GM23338 (cell line): ENCODE results near the gene ATP1A3. TPM values are rescaled to one million over a fixed set of nuclear protein-coding genes. Genes with fewer than 3 reads are reported as not detected.

Experiments
- ATAC-seq: fragments of 200-7000 bp; cut with Tn5 transposase; 3 replicates; pipeline ENCODE4 v1.9.1; 2020
- DNase-seq: peaks from one replicate; pipeline ENCODE4 v3.0.0-alpha.2; 2015; ENCODE audit warnings: low spot score
- H2AFZ ChIP-seq: fragments of 200-600 bp; sonication (generic); 2 replicates; pipeline ENCODE4 v1.8.0; 2016; ENCODE audit warnings: antibody characterized with exemption, mild to moderate bottlenecking, moderate library complexity
- H3F3A ChIP-seq: fragments of 200-600 bp; sonication (generic); replicated peaks from 2 replicates; pipeline ENCODE4 v1.8.0; 2017; ENCODE audit warnings: antibody characterized with exemption, mixed run types, low read depth
- H3K27ac ChIP-seq: fragments of 200-600 bp; sonication (generic); 2 replicates; pipeline ENCODE4 v1.6.1; 2016; ENCODE audit warnings: low read depth
- H3K27me3 ChIP-seq: fragments of 200-600 bp; sonication (generic); 2 replicates; pipeline ENCODE4 v1.8.0; 2016; ENCODE audit warnings: mild to moderate bottlenecking, mixed run types, moderate library complexity; ENCODE audit not compliant: insufficient read depth
- H3K36me3 ChIP-seq: fragments of 200-600 bp; sonication (generic); 2 replicates; pipeline ENCODE4 v1.8.0; 2016; ENCODE audit warnings: mild to moderate bottlenecking; ENCODE audit not compliant: insufficient read depth
- H3K4me1 ChIP-seq: fragments of 200-600 bp; sonication (generic); 2 replicates; pipeline ENCODE4 v1.8.0; 2016; ENCODE audit warnings: mild to moderate bottlenecking, moderate library complexity; ENCODE audit not compliant: insufficient read depth
- H3K4me2 ChIP-seq: fragments of 200-600 bp; sonication (generic); 2 replicates; pipeline ENCODE4 v1.7.1; 2017; ENCODE audit warnings: mixed run types
- H3K4me3 ChIP-seq: fragments of 200-600 bp; sonication (generic); 2 replicates; pipeline ENCODE4 v1.6.1; 2016; ENCODE audit warnings: mixed run types
- H3K79me2 ChIP-seq: fragments of 200-600 bp; sonication (generic); replicated peaks from 2 replicates; pipeline ENCODE4 v1.8.0; 2017; ENCODE audit warnings: mild to moderate bottlenecking; ENCODE audit not compliant: insufficient read depth
- H3K9me2 ChIP-seq: fragments of 200-600 bp; sonication (generic); 2 replicates; pipeline ENCODE4 v1.8.0; 2017; ENCODE audit not compliant: insufficient read depth
- H4K20me1 ChIP-seq: fragments of 200-600 bp; sonication (generic); replicated peaks from 2 replicates; pipeline ENCODE4 v1.8.0; 2017; ENCODE audit warnings: mild to moderate bottlenecking; ENCODE audit not compliant: insufficient read depth
- H3K27ac Mint-ChIP-seq: 2 replicates; pipeline ENCODE4 v1.8.0; 2020; ENCODE audit warnings: inconsistent platforms, mild to moderate bottlenecking, moderate library complexity, mixed read lengths
- H3K27me3 Mint-ChIP-seq: 3 replicates; pipeline ENCODE4 v1.8.0; 2022; ENCODE audit warnings: low read depth, mild to moderate bottlenecking, moderate library complexity, mixed read lengths, inconsistent platforms; ENCODE audit not compliant: insufficient read depth, poor library complexity
- H3K36me3 Mint-ChIP-seq: 3 replicates; pipeline ENCODE4 v1.8.0; 2021; ENCODE audit warnings: low read depth, mild to moderate bottlenecking, inconsistent platforms, moderate library complexity, mixed read lengths
- H3K4me1 Mint-ChIP-seq: 3 replicates; pipeline ENCODE4 v1.8.0; 2020; ENCODE audit warnings: mild to moderate bottlenecking, inconsistent platforms, mixed read lengths
- H3K4me3 Mint-ChIP-seq: 3 replicates; pipeline ENCODE4 v1.8.0; 2021; ENCODE audit warnings: moderate library complexity, mild to moderate bottlenecking, inconsistent platforms, mixed read lengths
- H3K9me3 Mint-ChIP-seq: 3 replicates; pipeline ENCODE4 v1.8.0; 2020; ENCODE audit warnings: moderate library complexity, mild to moderate bottlenecking, inconsistent platforms, mixed read lengths
- CREB1 ChIP-seq: fragments of 250-450 bp; sonication (Bioruptor Pico); IDR thresholded peaks from 2 replicates; pipeline ENCODE4 v1.5.0; 2020; ENCODE audit warnings: low read depth, mild to moderate bottlenecking, moderate library complexity
- CTCF ChIP-seq, 2 experiments: fragments of 200-600 bp in 1 of 2; sonication (generic) in 1 of 2; conservative IDR thresholded peaks; 2 replicates each; pipeline versions ENCODE4 v1.5.1 to v1.6.1; 2016 to 2017; ENCODE audit warnings: antibody characterized with exemption in 2 of 2, low read depth in 2 of 2, mild to moderate bottlenecking in 2 of 2, moderate library complexity in 1 of 2
- EZH2phosphoT487 ChIP-seq: fragments of 200-600 bp; sonication (generic); IDR thresholded peaks from one replicate; pipeline ENCODE4 v1.8.1; 2018; ENCODE audit warnings: antibody characterized with exemption; ENCODE audit not compliant: unreplicated experiment
- JUNB ChIP-seq: IDR thresholded peaks from one replicate; pipeline ENCODE4 v1.6.1; 2016; ENCODE audit warnings: antibody characterized with exemption; ENCODE audit not compliant: unreplicated experiment
- POLR2AphosphoS5 ChIP-seq: IDR thresholded peaks from 2 replicates; pipeline ENCODE4 v1.6.1; 2016; ENCODE audit warnings: antibody characterized with exemption, low read depth
- polyA plus RNA-seq: library from polyadenylated mRNA; unstranded; fragments of >200 nt; fragmentation: Nextera tagmentation; extraction: Ambion mirVana; gene quantifications from 2 replicates; pipeline ENCODE4 v1.2.1, GENCODE V29; 2016
- total RNA-seq: library from RNA; depleted of rRNA; stranded (reverse); fragments of >200 nt; shearing (Covaris generic); gene quantifications from 2 replicates; pipeline ENCODE4 v1.2.3, GENCODE V29; 2014

Gene ATP1A3
- total and polyA plus RNA-seq, 2 experiments from 2014 or later = 11.5 to 37.3 TPM

GRCh38 chr19:41958367-41959055, 35.5 kb downstream of the ATP1A3 start:
- peaks cover 8% of the 10 kb centered on the region for H3K36me3 Mint-ChIP-seq
- Histone ChIP-seq H3K9me2 (no peaks in the 10 kb centered on the region), H3K79me2 (no peaks in the 10 kb centered on the region), H3K27me3 (no peaks in the 10 kb centered on the region), H2AFZ (peak overlapping the region; percentile 94), H3K4me2 (peak overlapping the region; percentile 94), H3K4me3 (peak overlapping the region; percentile 86), H3K36me3 (no peaks in the 10 kb centered on the region; the same call in 1 of the 2 replicates), H3F3A (peaks cover 4% of the 10 kb centered on the region; the same call in 1 of the 2 replicates), H3K27ac (peak overlapping the region; percentile 83; the same call in 1 of the 2 replicates), H4K20me1 (peaks cover 5% of the 10 kb centered on the region; the same call in 1 of the 2 replicates), H3K4me1 (peaks cover 9% of the 10 kb centered on the region)
- DNase-seq = peak; percentile 96
- no peak overlapping the region for H3K27ac Mint-ChIP-seq
- peak; percentile 87 for ATAC-seq
- TF ChIP-seq POLR2AphosphoS5 (peak; percentile 87), CREB1 (no peak)
- peaks cover 14% of the 10 kb centered on the region for H3K27me3 Mint-ChIP-seq
- peak overlapping the region; percentile 67 for H3K4me3 Mint-ChIP-seq
- H3K4me1 Mint-ChIP-seq = peaks cover 16% of the 10 kb centered on the region
- no peaks in the 10 kb centered on the region for H3K9me3 Mint-ChIP-seq

- TF ChIP-seq JUNB (no peak), EZH2phosphoT487 (no peak), CTCF (conservative IDR thresholded peaks at IDR 0.05; ENCODE audit: low read depth in 2 of 2) (peak; percentile 95 to 96)
- H3K27me3 Mint-ChIP-seq = peaks cover 15% of the 10 kb centered on the region
- Histone ChIP-seq H3F3A (peaks cover 4% of the 10 kb centered on the region; the same call in 1 of the 2 replicates), H3K4me3 (peak overlapping the region; percentile 86), H3K27ac (0 out of 2 replicates have a peak overlapping the region, but pooled peaks have one; percentile 16), H4K20me1 (peaks cover 5% of the 10 kb centered on the region; the same call in 1 of the 2 replicates), H2AFZ (peak overlapping the region; percentile 94; the same call in 1 of the 2 replicates), H3K36me3 (no peaks in the 10 kb centered on the region; the same call in 1 of the 2 replicates), H3K4me2 (peak overlapping the region; percentile 94), H3K4me1 (peaks cover 9% of the 10 kb centered on the region), H3K27me3 (no peaks in the 10 kb centered on the region), H3K9me2 (no peaks in the 10 kb centered on the region), H3K79me2 (no peaks in the 10 kb centered on the region)
- peak; percentile 65 for ATAC-seq
- H3K36me3 Mint-ChIP-seq = peaks cover 8% of the 10 kb centered on the region
- DNase-seq = peak; percentile 94
- no peaks in the 10 kb centered on the region for H3K9me3 Mint-ChIP-seq
- peaks cover 16% of the 10 kb centered on the region for H3K4me1 Mint-ChIP-seq
- peak overlapping the region; percentile 67 for H3K4me3 Mint-ChIP-seq
- peak overlapping the region; percentile 50; the same call in 1 of the 2 replicates for H3K27ac Mint-ChIP-seq
These were observed 36.1 kb downstream of the ATP1A3 start for GRCh38 chr19:41957838-41958366.
